Epithelial cell of esophagus (primary cell): ENCODE data around the gene OR4F6.

ENCODE experiments used
- DNase-seq: peaks from one replicate; pipeline ENCODE4 v3.0.0; 2010; ENCODE audit warnings: low read depth
- H3K4me3 ChIP-seq: 2 replicates; pipeline ENCODE4 v1.5.1; 2011; ENCODE audit warnings: mild to moderate bottlenecking, low read length, control low read depth
- CTCF ChIP-seq: IDR thresholded peaks from 2 replicates; pipeline ENCODE4 v1.5.1; 2011; ENCODE audit warnings: low read depth, mild to moderate bottlenecking, low read length, control low read depth, inconsistent platforms; ENCODE audit not compliant: insufficient read depth; ENCODE audit errors: missing control alignments

Gene OR4F6

GRCh38 chr15:101844916-101845315 is 41.6 kb downstream of the OR4F6 start:
- no peak for DNase-seq
- no peak overlapping the region for H3K4me3 ChIP-seq
- no peak for TF ChIP-seq CTCF

- no peak overlapping the region for H3K4me3 ChIP-seq
- DNase-seq: no peak
- no peak for TF ChIP-seq CTCF
These were observed 49.0 kb downstream of the OR4F6 start for GRCh38 chr15:101852356-101852755.
